Measurements from ENCODE around the gene C10orf71.

- TF ChIP-seq EZH2phosphoT487 (IDR thresholded peaks at IDR 0.05; ENCODE audit: low read depth, severe bottlenecking, unreplicated experiment) (no peak), CTCF (IDR thresholded peaks at IDR 0.05; ENCODE audit: poor library complexity) (no peak)
Observed at GRCh38 chr10:49302088-49302487, 3.1 kb downstream of the C10orf71 start.
